Caco-2 (cell line): ENCODE data around the gene IGFBP1. TPM values are rescaled to one million over a fixed set of nuclear protein-coding genes. Genes with fewer than 3 reads are reported as not detected.

Source experiments
- BruUV-seq: library from RNA; stranded (reverse); fragments of 400-500 nt; replicated peaks from 2 replicates; lab custom pipeline; 2021; lab: Mats Ljungman, UMichigan
- CTCF ChIA-PET: fragments of 300-600 bp; sonication (Branson Sonifier 250); formaldehyde crosslinking; loops from one replicate; lab custom pipeline; 2022; ENCODE audit warnings: antibody characterized with exemption; lab: Charles Lee
- POLR2A ChIA-PET: fragments of 300-600 bp; sonication (Branson Sonifier 250); formaldehyde crosslinking; loops from one replicate; lab custom pipeline; 2022; ENCODE audit warnings: antibody characterized with exemption; lab: Charles Lee
- DNase-seq, 2 experiments: peaks; one replicate each; pipeline versions ENCODE4 v3.0.0 to v3.0.0-alpha.2; 2020 to 2022
- H3K27me3 ChIP-seq: replicated peaks from 2 replicates; pipeline ENCODE4 v1.6.0; 2011; ENCODE audit warnings: low read length; ENCODE audit not compliant: control insufficient read depth, insufficient read depth
- H3K36me3 ChIP-seq: 2 replicates; pipeline ENCODE4 v1.5.1; 2011; ENCODE audit warnings: low read length; ENCODE audit not compliant: control insufficient read depth, insufficient read depth
- H3K4me1 ChIP-seq: fragments of 250-450 bp; sonication (Bioruptor Pico); 2 replicates; pipeline ENCODE4 v1.5.1; 2020; ENCODE audit warnings: mild to moderate bottlenecking
- H3K4me3 ChIP-seq: 2 replicates; pipeline ENCODE4 v1.5.1; 2011; ENCODE audit warnings: low read depth, mild to moderate bottlenecking, control low read depth, low read length
- H3K9me3 ChIP-seq: fragments of 250-450 bp; sonication (Bioruptor Pico); 2 replicates; pipeline ENCODE4 v1.5.1; 2020; ENCODE audit warnings: mild to moderate bottlenecking, moderate library complexity
- H3K27ac Mint-ChIP-seq: one replicate; pipeline ENCODE4 v1.8.0; 2022; ENCODE audit warnings: mixed read lengths; ENCODE audit not compliant: unreplicated experiment
- H3K27me3 Mint-ChIP-seq: one replicate; pipeline ENCODE4 v1.8.0; 2022; ENCODE audit warnings: mixed read lengths; ENCODE audit not compliant: insufficient read depth, unreplicated experiment
- H3K36me3 Mint-ChIP-seq: one replicate; pipeline ENCODE4 v1.8.0; 2022; ENCODE audit warnings: mild to moderate bottlenecking, mixed read lengths; ENCODE audit not compliant: insufficient read depth, unreplicated experiment
- H3K4me1 Mint-ChIP-seq: one replicate; pipeline ENCODE4 v1.8.0; 2022; ENCODE audit warnings: low read depth, mixed read lengths; ENCODE audit not compliant: unreplicated experiment
- H3K4me3 Mint-ChIP-seq: one replicate; pipeline ENCODE4 v1.8.0; 2022; ENCODE audit warnings: mild to moderate bottlenecking, moderate library complexity, mixed read lengths; ENCODE audit not compliant: unreplicated experiment
- H3K9me3 Mint-ChIP-seq: one replicate; pipeline ENCODE4 v1.8.0; 2022; ENCODE audit warnings: mixed read lengths; ENCODE audit not compliant: unreplicated experiment
- CTCF ChIP-seq, 2 experiments: fragments of 200-600 bp in 1 of 2; IDR thresholded peaks; 1 replicate in 1 of 2; 2 replicates in 1 of 2; pipeline versions ENCODE4 v1.5.1 to v1.8.0; 2011 to 2022; ENCODE audit warnings: antibody characterized with exemption in 1 of 2, control low read depth in 1 of 2, inconsistent platforms in 1 of 2, low read depth in 1 of 2, low read length in 1 of 2, mild to moderate bottlenecking in 1 of 2, moderate library complexity in 1 of 2; ENCODE audit not compliant: insufficient read depth in 1 of 2, severe bottlenecking in 1 of 2, unreplicated experiment in 1 of 2
- intact Hi-C: fragments of 100-400 bp; cut with micrococcal nuclease; formaldehyde crosslinking; loops from one replicate; pipeline ENCODE4 v1.10.0; 2022; ENCODE audit not compliant: unreplicated experiment
- total RNA-seq: library from RNA; stranded (reverse); gene quantifications from 2 replicates; pipeline ENCODE4 v1.2.3, GENCODE V29; 2022

IGFBP1 gene
- total RNA-seq, 1 experiment from 2014 or later: not detected

GRCh38 chr7:45874408-45875131 is 13.7 kb upstream of the IGFBP1 start:
- ChIA-PET CTCF (no interaction called here), POLR2A (no interaction called here)
- DNase-seq: no peak
- Mint-ChIP-seq H3K4me3 (no peak overlapping the region), H3K36me3 (no peaks in the 10 kb centered on the region), H3K9me3 (no peaks in the 10 kb centered on the region), H3K27ac (no peak overlapping the region), H3K4me1 (no peaks in the 10 kb centered on the region), H3K27me3 (peaks cover 6% of the 10 kb centered on the region)
- no TSS peak for BruUV-seq
- Histone ChIP-seq H3K4me1 (no peaks in the 10 kb centered on the region), H3K36me3 (no peaks in the 10 kb centered on the region), H3K27me3 (no peaks in the 10 kb centered on the region), H3K9me3 (no peaks in the 10 kb centered on the region), H3K4me3 (no peak overlapping the region)
- intact Hi-C loops: no loop called here
- no peak for TF ChIP-seq CTCF (IDR thresholded peaks at IDR 0.05; ENCODE audit: insufficient read depth in 1 of 2, low read depth in 1 of 2, low read length in 1 of 2, severe bottlenecking in 1 of 2, unreplicated experiment in 1 of 2)

GRCh38 chr7:45876519-45876918 is 11.8 kb upstream of the IGFBP1 start:
- no peaks in the 10 kb centered on the region for H3K4me1 ChIP-seq
- ChIA-PET CTCF (no interaction called here), POLR2A (no interaction called here)
- no peaks in the 10 kb centered on the region for H3K9me3 Mint-ChIP-seq
- H3K4me3 ChIP-seq: no peak overlapping the region
- H3K27ac Mint-ChIP-seq: no peak overlapping the region
- H3K36me3 Mint-ChIP-seq: no peaks in the 10 kb centered on the region
- H3K9me3 ChIP-seq: no peaks in the 10 kb centered on the region
- H3K4me1 Mint-ChIP-seq: no peaks in the 10 kb centered on the region
- peaks cover 7% of the 10 kb centered on the region for H3K27me3 Mint-ChIP-seq
- no peak for TF ChIP-seq CTCF (IDR thresholded peaks at IDR 0.05; ENCODE audit: insufficient read depth in 1 of 2, low read depth in 1 of 2, low read length in 1 of 2, severe bottlenecking in 1 of 2, unreplicated experiment in 1 of 2)
- H3K4me3 Mint-ChIP-seq: no peak overlapping the region
- H3K27me3 ChIP-seq: no peaks in the 10 kb centered on the region
- no peaks in the 10 kb centered on the region for H3K36me3 ChIP-seq
- BruUV-seq: no TSS peak
- intact Hi-C loops: no loop called here
- no peak for DNase-seq

- Histone ChIP-seq H3K36me3 (no peaks in the 10 kb centered on the region), H3K9me3 (no peaks in the 10 kb centered on the region), H3K4me1 (no peaks in the 10 kb centered on the region), H3K27me3 (no peaks in the 10 kb centered on the region), H3K4me3 (no peak overlapping the region)
- H3K9me3 Mint-ChIP-seq: no peaks in the 10 kb centered on the region
- no peak for TF ChIP-seq CTCF (IDR thresholded peaks at IDR 0.05; ENCODE audit: insufficient read depth in 1 of 2, low read depth in 1 of 2, low read length in 1 of 2, severe bottlenecking in 1 of 2, unreplicated experiment in 1 of 2)
- no peaks in the 10 kb centered on the region for H3K4me1 Mint-ChIP-seq
- H3K27ac Mint-ChIP-seq: no peak overlapping the region
- H3K27me3 Mint-ChIP-seq: peaks cover 10% of the 10 kb centered on the region
- no peak for DNase-seq
- intact Hi-C loops: no loop called here
- H3K36me3 Mint-ChIP-seq: no peaks in the 10 kb centered on the region
- no TSS peak for BruUV-seq
- ChIA-PET POLR2A (no interaction called here), CTCF (no interaction called here)
- no peak overlapping the region for H3K4me3 Mint-ChIP-seq
Observed at GRCh38 chr7:45878457-45879144, 9.7 kb upstream of the IGFBP1 start.
